Measurements from ENCODE around the gene AMFR.
A peak's percentile ranks its signal among the peaks of the same experiment; 100 is the strongest.

AMFR gene

DNA sequence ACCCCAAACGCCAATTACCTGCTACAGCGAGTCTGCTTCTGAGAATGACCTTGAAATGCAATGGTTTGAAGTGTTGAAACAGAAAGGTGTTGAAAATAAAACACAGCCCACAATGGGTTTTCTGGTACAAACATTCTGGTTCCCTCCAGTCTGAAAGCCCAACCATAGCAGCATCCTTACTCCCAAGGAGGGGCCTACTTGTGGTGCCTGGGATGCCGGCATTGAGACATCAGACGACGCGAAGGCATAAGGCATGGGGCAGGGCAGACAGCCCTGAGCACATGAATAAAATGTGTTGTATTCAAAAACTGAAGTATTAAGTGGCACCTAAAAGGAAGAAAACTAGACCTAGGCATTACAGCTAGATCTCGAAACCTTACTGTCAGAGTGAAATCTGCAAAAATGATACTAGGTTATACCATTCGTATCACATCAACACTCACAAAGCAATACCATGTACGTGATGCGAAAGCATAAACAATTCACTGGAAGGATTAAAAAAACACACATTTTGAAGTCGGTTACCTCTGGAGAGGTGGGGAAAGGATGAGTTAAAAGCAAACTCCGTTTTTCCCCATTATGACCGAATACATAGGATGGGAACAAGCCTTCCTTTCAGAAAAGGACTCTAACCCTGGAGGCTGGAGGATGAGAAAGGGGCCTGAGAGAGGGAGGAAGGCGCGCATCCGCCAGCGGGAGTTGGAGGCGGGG is 25.1 kb upstream of the AMFR start:
- no peak overlapping the region for H2AFZ ChIP-seq (ENCODE audit: low read length)
- no peaks in the 10 kb centered on the region for H3K27me3 ChIP-seq (ENCODE audit: insufficient read depth, low read length)
- H3K9me2 ChIP-seq (ENCODE audit: low read depth, low read length): no peaks in the 10 kb centered on the region
- no peak for TF ChIP-seq EZH2 (IDR thresholded peaks at IDR 0.05; ENCODE audit: borderline replicate concordance, low read length)
- TF ChIP-seq, protein P1, sequence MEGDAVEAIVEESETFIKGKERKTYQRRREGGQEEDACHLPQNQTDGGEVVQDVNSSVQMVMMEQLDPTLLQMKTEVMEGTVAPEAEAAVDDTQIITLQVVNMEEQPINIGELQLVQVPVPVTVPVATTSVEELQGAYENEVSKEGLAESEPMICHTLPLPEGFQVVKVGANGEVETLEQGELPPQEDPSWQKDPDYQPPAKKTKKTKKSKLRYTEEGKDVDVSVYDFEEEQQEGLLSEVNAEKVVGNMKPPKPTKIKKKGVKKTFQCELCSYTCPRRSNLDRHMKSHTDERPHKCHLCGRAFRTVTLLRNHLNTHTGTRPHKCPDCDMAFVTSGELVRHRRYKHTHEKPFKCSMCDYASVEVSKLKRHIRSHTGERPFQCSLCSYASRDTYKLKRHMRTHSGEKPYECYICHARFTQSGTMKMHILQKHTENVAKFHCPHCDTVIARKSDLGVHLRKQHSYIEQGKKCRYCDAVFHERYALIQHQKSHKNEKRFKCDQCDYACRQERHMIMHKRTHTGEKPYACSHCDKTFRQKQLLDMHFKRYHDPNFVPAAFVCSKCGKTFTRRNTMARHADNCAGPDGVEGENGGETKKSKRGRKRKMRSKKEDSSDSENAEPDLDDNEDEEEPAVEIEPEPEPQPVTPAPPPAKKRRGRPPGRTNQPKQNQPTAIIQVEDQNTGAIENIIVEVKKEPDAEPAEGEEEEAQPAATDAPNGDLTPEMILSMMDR (IDR thresholded peaks at IDR 0.05; ENCODE audit: low read length): no peak
- H3F3A ChIP-seq (ENCODE audit: insufficient read depth, low read length): no peaks in the 10 kb centered on the region
- peak overlapping the region; percentile 88 for H3K27ac ChIP-seq (ENCODE audit: low read depth, low read length, poor library complexity, severe bottlenecking)
- peaks cover 74% of the 10 kb centered on the region for H3K79me2 ChIP-seq (ENCODE audit: insufficient read depth, low read length)
- H3K9me3 ChIP-seq (ENCODE audit: low read length): no peaks in the 10 kb centered on the region
- peaks cover 51% of the 10 kb centered on the region for H3K36me3 ChIP-seq (ENCODE audit: insufficient read depth, low read length)
- H3K4me3 ChIP-seq (ENCODE audit: low read depth, low read length, poor library complexity, severe bottlenecking): peak overlapping the region; percentile 98
- peak overlapping the region; percentile 98 for H3K4me2 ChIP-seq (ENCODE audit: low read length)
- peak overlapping the region; percentile 98 for H3K9ac ChIP-seq (ENCODE audit: low read length)
- no peaks in the 10 kb centered on the region for H4K20me1 ChIP-seq (ENCODE audit: insufficient read depth, low read length)
- H3K4me1 ChIP-seq (ENCODE audit: insufficient read depth, low read length, severe bottlenecking): peaks cover 39% of the 10 kb centered on the region

GRCh38 chr16:56448005-56448404 is 22.7 kb upstream of the AMFR start:
- no peak overlapping the region for H3K9ac ChIP-seq (ENCODE audit: low read length)
- no peak overlapping the region for H3K27ac ChIP-seq (ENCODE audit: low read depth, low read length, poor library complexity, severe bottlenecking)
- H3K4me1 ChIP-seq (ENCODE audit: insufficient read depth, low read length, severe bottlenecking): peaks cover 38% of the 10 kb centered on the region
- H3K27me3 ChIP-seq (ENCODE audit: insufficient read depth, low read length): no peaks in the 10 kb centered on the region
- H3K79me2 ChIP-seq (ENCODE audit: insufficient read depth, low read length): peaks cover 68% of the 10 kb centered on the region
- H3K4me3 ChIP-seq (ENCODE audit: low read depth, low read length, poor library complexity, severe bottlenecking): no peak overlapping the region
- no peaks in the 10 kb centered on the region for H4K20me1 ChIP-seq (ENCODE audit: insufficient read depth, low read length)
- TF ChIP-seq, protein P1 (IDR thresholded peaks at IDR 0.05; ENCODE audit: low read length): no peak
- no peak for TF ChIP-seq EZH2 (IDR thresholded peaks at IDR 0.05; ENCODE audit: borderline replicate concordance, low read length)
- peak overlapping the region; percentile 98 for H3K4me2 ChIP-seq (ENCODE audit: low read length)
- no peaks in the 10 kb centered on the region for H3F3A ChIP-seq (ENCODE audit: insufficient read depth, low read length)
- peaks cover 52% of the 10 kb centered on the region for H3K36me3 ChIP-seq (ENCODE audit: insufficient read depth, low read length)
- H2AFZ ChIP-seq (ENCODE audit: low read length): no peak overlapping the region
- no peaks in the 10 kb centered on the region for H3K9me3 ChIP-seq (ENCODE audit: low read length)
- no peaks in the 10 kb centered on the region for H3K9me2 ChIP-seq (ENCODE audit: low read depth, low read length)

GRCh38 chr16:56447286-56447685 is 21.9 kb upstream of the AMFR start:
- no peaks in the 10 kb centered on the region for H3K9me2 ChIP-seq (ENCODE audit: low read depth, low read length)
- no peak overlapping the region for H3K4me3 ChIP-seq (ENCODE audit: low read depth, low read length, poor library complexity, severe bottlenecking)
- peaks cover 57% of the 10 kb centered on the region for H3K36me3 ChIP-seq (ENCODE audit: insufficient read depth, low read length)
- no peaks in the 10 kb centered on the region for H4K20me1 ChIP-seq (ENCODE audit: insufficient read depth, low read length)
- H3K27me3 ChIP-seq (ENCODE audit: insufficient read depth, low read length): no peaks in the 10 kb centered on the region
- H2AFZ ChIP-seq (ENCODE audit: low read length): no peak overlapping the region
- no peak for TF ChIP-seq EZH2 (IDR thresholded peaks at IDR 0.05; ENCODE audit: borderline replicate concordance, low read length)
- TF ChIP-seq, protein P1 (IDR thresholded peaks at IDR 0.05; ENCODE audit: low read length): no peak
- H3K79me2 ChIP-seq (ENCODE audit: insufficient read depth, low read length): peaks cover 61% of the 10 kb centered on the region
- peak overlapping the region; percentile 98; the same call in 1 of the 2 replicates for H3K4me2 ChIP-seq (ENCODE audit: low read length)
- peaks cover 31% of the 10 kb centered on the region for H3K4me1 ChIP-seq (ENCODE audit: insufficient read depth, low read length, severe bottlenecking)
- no peaks in the 10 kb centered on the region for H3K9me3 ChIP-seq (ENCODE audit: low read length)
- no peak overlapping the region for H3K9ac ChIP-seq (ENCODE audit: low read length)
- no peaks in the 10 kb centered on the region for H3F3A ChIP-seq (ENCODE audit: insufficient read depth, low read length)
- no peak overlapping the region for H3K27ac ChIP-seq (ENCODE audit: low read depth, low read length, poor library complexity, severe bottlenecking)
